ENCODE data around the gene FANCE.
A peak's percentile ranks its signal among the peaks of the same experiment; 100 is the strongest.

The FANCE gene

DNA sequence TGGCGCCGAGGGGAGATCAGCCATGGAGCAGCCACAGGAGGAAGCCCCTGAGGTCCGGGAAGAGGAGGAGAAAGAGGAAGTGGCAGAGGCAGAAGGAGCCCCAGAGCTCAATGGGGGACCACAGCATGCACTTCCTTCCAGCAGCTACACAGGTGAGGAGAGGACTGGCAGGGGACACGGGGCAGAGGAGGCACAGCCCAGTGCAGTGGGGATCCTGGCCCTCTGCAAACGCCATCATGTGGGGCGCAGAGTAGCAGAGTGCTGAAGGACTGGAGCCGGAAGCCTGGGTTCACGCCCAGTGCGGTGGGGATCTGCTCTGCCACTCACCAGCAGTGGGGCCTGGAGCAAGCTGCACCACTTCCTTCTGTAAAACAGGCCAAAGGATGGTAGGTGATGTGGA lies 41.1 kb upstream of the FANCE start:
- Histone ChIP-seq H3K4me2 (ENCODE audit: low read length) (peak overlapping the region; percentile 58), H3F3A (ENCODE audit: control insufficient read depth, insufficient read depth) (peaks cover 6% of the 10 kb centered on the region), H3K9me2 (replicated peaks; ENCODE audit: control insufficient read depth, low read length) (no peaks in the 10 kb centered on the region), H4K20me1 (ENCODE audit: control insufficient read depth, insufficient read depth, low read depth, low read length) (no peaks in the 10 kb centered on the region; the same call in 1 of the 2 replicates), H3K27ac (ENCODE audit: low read depth, low read length) (no peak overlapping the region), H3K9me3 (ENCODE audit: control insufficient read depth, insufficient read depth, low read length) (no peaks in the 10 kb centered on the region), H3K4me1 (ENCODE audit: control insufficient read depth, low read length) (peaks cover 24% of the 10 kb centered on the region), H3K79me2 (ENCODE audit: control insufficient read depth, low read length) (no peaks in the 10 kb centered on the region), H3K4me3 (ENCODE audit: low read length) (peak overlapping the region; percentile 33; the same call in 1 of the 2 replicates), H3K27me3 (ENCODE audit: control insufficient read depth, low read length) (no peaks in the 10 kb centered on the region), H3K36me3 (ENCODE audit: control insufficient read depth, low read length) (peaks cover 9% of the 10 kb centered on the region)
- TF ChIP-seq, protein P1, sequence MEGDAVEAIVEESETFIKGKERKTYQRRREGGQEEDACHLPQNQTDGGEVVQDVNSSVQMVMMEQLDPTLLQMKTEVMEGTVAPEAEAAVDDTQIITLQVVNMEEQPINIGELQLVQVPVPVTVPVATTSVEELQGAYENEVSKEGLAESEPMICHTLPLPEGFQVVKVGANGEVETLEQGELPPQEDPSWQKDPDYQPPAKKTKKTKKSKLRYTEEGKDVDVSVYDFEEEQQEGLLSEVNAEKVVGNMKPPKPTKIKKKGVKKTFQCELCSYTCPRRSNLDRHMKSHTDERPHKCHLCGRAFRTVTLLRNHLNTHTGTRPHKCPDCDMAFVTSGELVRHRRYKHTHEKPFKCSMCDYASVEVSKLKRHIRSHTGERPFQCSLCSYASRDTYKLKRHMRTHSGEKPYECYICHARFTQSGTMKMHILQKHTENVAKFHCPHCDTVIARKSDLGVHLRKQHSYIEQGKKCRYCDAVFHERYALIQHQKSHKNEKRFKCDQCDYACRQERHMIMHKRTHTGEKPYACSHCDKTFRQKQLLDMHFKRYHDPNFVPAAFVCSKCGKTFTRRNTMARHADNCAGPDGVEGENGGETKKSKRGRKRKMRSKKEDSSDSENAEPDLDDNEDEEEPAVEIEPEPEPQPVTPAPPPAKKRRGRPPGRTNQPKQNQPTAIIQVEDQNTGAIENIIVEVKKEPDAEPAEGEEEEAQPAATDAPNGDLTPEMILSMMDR (IDR thresholded peaks at IDR 0.05; ENCODE audit: low read depth, low read length, poor library complexity, severe bottlenecking): no peak

DNA sequence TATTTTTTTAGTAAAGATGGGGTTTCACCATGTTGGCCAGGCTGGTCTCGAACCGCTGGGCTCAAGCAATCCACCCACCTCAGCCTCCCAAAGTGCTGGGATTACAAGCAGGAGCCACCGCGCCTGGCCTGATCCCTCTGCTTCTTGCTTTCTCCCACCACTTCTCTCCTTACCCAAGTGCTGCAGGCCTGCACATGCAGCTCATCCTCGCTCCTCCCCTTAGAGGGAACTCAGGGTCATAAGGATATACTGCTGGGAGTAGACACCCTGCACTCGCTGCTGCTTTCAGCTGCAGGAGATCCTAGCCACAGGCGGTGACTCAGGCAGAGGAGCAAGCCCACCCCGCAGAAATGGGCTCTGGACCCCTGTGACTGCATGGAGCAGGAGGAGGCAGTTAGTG lies 40.0 kb upstream of the FANCE start:
- Histone ChIP-seq H3K4me3 (ENCODE audit: low read length) (no peak overlapping the region), H4K20me1 (ENCODE audit: control insufficient read depth, insufficient read depth, low read depth, low read length) (no peaks in the 10 kb centered on the region; the same call in 1 of the 2 replicates), H3K4me2 (ENCODE audit: low read length) (no peak overlapping the region), H3K36me3 (ENCODE audit: control insufficient read depth, low read length) (peaks cover 9% of the 10 kb centered on the region), H3K9me2 (replicated peaks; ENCODE audit: control insufficient read depth, low read length) (no peaks in the 10 kb centered on the region), H3K4me1 (ENCODE audit: control insufficient read depth, low read length) (peaks cover 24% of the 10 kb centered on the region), H3K79me2 (ENCODE audit: control insufficient read depth, low read length) (no peaks in the 10 kb centered on the region), H3F3A (ENCODE audit: control insufficient read depth, insufficient read depth) (peaks cover 6% of the 10 kb centered on the region), H3K9me3 (ENCODE audit: control insufficient read depth, insufficient read depth, low read length) (no peaks in the 10 kb centered on the region), H3K27ac (ENCODE audit: low read depth, low read length) (no peak overlapping the region), H3K27me3 (ENCODE audit: control insufficient read depth, low read length) (no peaks in the 10 kb centered on the region)
- TF ChIP-seq, protein P1 (IDR thresholded peaks at IDR 0.05; ENCODE audit: low read depth, low read length, poor library complexity, severe bottlenecking): no peak
- TF ChIP-seq EZH2phosphoT487 (IDR thresholded peaks at IDR 0.05; ENCODE audit: borderline replicate concordance, low read length): no peak

DNA sequence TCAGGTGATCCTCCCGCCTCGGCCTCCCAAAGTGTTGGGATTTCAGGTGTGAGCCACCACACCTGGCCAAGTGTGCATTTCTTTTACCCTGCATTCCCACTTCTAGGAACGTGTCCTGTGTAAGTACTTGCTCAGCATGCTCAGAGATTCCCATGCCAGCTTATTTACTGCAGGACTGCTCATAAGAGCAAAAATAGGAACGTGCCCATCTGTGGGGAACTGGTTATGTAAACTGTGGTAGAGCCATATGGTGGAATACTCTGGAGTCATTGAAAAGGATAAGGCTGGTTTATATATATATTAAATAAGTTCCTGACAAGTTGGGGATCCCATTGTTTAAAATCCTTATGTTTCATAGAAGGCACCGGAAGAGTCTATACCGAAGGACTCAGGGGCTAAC lies 38.2 kb upstream of the FANCE start:
- H4K20me1 ChIP-seq (ENCODE audit: control insufficient read depth, insufficient read depth, low read depth, low read length): no peaks in the 10 kb centered on the region
- TF ChIP-seq, protein P1 (IDR thresholded peaks at IDR 0.05; ENCODE audit: low read depth, low read length, poor library complexity, severe bottlenecking): no peak
- no peak for TF ChIP-seq EZH2phosphoT487 (IDR thresholded peaks at IDR 0.05; ENCODE audit: borderline replicate concordance, low read length)

More for the DNA sequence above, 38.2 kb upstream of the FANCE start:
- peaks cover 13% of the 10 kb centered on the region for H3K36me3 ChIP-seq (ENCODE audit: control insufficient read depth, low read length)
- H3K27me3 ChIP-seq (ENCODE audit: control insufficient read depth, low read length): no peaks in the 10 kb centered on the region
- no peak overlapping the region for H3K4me3 ChIP-seq (ENCODE audit: low read length)
- H3K9me3 ChIP-seq (ENCODE audit: control insufficient read depth, insufficient read depth, low read length): no peaks in the 10 kb centered on the region
- no peaks in the 10 kb centered on the region for H3K79me2 ChIP-seq (ENCODE audit: control insufficient read depth, low read length)
- peaks cover 6% of the 10 kb centered on the region for H3F3A ChIP-seq (ENCODE audit: control insufficient read depth, insufficient read depth)
- peaks cover 33% of the 10 kb centered on the region for H3K4me1 ChIP-seq (ENCODE audit: control insufficient read depth, low read length)
- no peaks in the 10 kb centered on the region for H3K9me2 ChIP-seq (replicated peaks; ENCODE audit: control insufficient read depth, low read length)
- H3K4me2 ChIP-seq (ENCODE audit: low read length): no peak overlapping the region
- no peak overlapping the region for H3K27ac ChIP-seq (ENCODE audit: low read depth, low read length)

Data from DOHH2 (cell line).